Measurements from ENCODE around the gene PLA2G2A. TPM values are rescaled to one million over a fixed set of nuclear protein-coding genes. Genes with fewer than 3 reads are reported as not detected.

Gene PLA2G2A
- total and polyA plus RNA-seq, 5 donors from 2014 or later: not detected

DNA sequence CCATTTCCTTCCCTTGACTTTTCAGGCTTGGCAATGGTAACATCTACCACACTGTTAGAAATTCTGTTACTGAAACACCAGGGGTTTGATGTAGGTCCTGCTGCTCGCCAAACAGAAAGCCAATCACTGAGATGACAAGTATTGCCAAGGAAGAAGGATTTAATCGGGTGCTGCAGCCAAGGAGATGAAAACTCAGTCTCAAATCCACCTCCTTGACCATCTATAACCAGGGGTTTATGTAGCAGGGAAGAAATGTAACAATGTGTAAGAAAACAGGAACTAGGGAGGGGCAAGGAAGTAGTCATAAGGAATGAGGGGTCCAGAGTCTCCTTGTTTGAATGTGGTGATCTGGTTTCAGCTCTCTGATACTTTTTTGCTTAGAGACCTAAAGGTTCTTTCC, 25.4 kb downstream of the PLA2G2A start:
- Mint-ChIP-seq H3K36me3 (no peaks in the 10 kb centered on the region), H3K4me3 (no peak overlapping the region), H3K27me3 (peaks cover 24% of the 10 kb centered on the region), H3K27ac (no peak overlapping the region), H3K4me1 (no peaks in the 10 kb centered on the region), H3K9me3 (peaks cover 0 to 6% (median 2%) of the 10 kb centered on the region in 7 donors)
- no peak for ATAC-seq (ENCODE audit: low read depth in 2 of 2)
- Histone ChIP-seq H3K27me3 (ENCODE audit: control insufficient read depth, insufficient read depth, low read length) (peaks cover 4% of the 10 kb centered on the region), H3K4me3 (ENCODE audit: low read depth, low read length) (no peak overlapping the region), H3K9me3 (ENCODE audit: control insufficient read depth in 2 of 2, low read length in 2 of 2) (no peaks in the 10 kb centered on the region), H3K36me3 (ENCODE audit: control insufficient read depth, insufficient read depth, low read length) (no peaks in the 10 kb centered on the region), H3K27ac (ENCODE audit: insufficient read depth, low read length, poor library complexity, severe bottlenecking) (no peak overlapping the region), H3K4me1 (ENCODE audit: control insufficient read depth, insufficient read depth, low read length, poor library complexity, severe bottlenecking) (no peaks in the 10 kb centered on the region)
- no peak for DNase-seq

- no peak for ATAC-seq (ENCODE audit: low read depth in 2 of 2)
- H3K27ac ChIP-seq (ENCODE audit: insufficient read depth, low read length, poor library complexity, severe bottlenecking): no peak overlapping the region
- Mint-ChIP-seq H3K4me1 (no peaks in the 10 kb centered on the region), H3K4me3 (no peak overlapping the region), H3K9me3 (peaks cover 0 to 5% (median 2%) of the 10 kb centered on the region in 7 donors), H3K27ac (no peak overlapping the region), H3K36me3 (no peaks in the 10 kb centered on the region), H3K27me3 (peaks cover 38% of the 10 kb centered on the region)
- peaks cover 4% of the 10 kb centered on the region for H3K27me3 ChIP-seq (ENCODE audit: control insufficient read depth, insufficient read depth, low read length)
- H3K4me3 ChIP-seq (ENCODE audit: low read depth, low read length): no peak overlapping the region
- no peaks in the 10 kb centered on the region for H3K9me3 ChIP-seq (ENCODE audit: control insufficient read depth in 2 of 2, low read length in 2 of 2)
- DNase-seq: no peak
- H3K4me1 ChIP-seq (ENCODE audit: control insufficient read depth, insufficient read depth, low read length, poor library complexity, severe bottlenecking): no peaks in the 10 kb centered on the region
- H3K36me3 ChIP-seq (ENCODE audit: control insufficient read depth, insufficient read depth, low read length): no peaks in the 10 kb centered on the region
Measured at GRCh38 chr1:19949016-19949415, 30.4 kb downstream of the PLA2G2A start.

GRCh38 chr1:19946971-19947370, 32.4 kb downstream of the PLA2G2A start:
- DNase-seq (no peak), ATAC-seq (ENCODE audit: low read depth in 2 of 2) (no peak)
- Histone ChIP-seq H3K9me3 (ENCODE audit: control insufficient read depth in 2 of 2, low read length in 2 of 2) (no peaks in the 10 kb centered on the region), H3K4me1 (ENCODE audit: control insufficient read depth, insufficient read depth, low read length, poor library complexity, severe bottlenecking) (no peaks in the 10 kb centered on the region), H3K27ac (ENCODE audit: insufficient read depth, low read length, poor library complexity, severe bottlenecking) (no peak overlapping the region), H3K27me3 (ENCODE audit: control insufficient read depth, insufficient read depth, low read length) (peaks cover 3% of the 10 kb centered on the region), H3K36me3 (ENCODE audit: control insufficient read depth, insufficient read depth, low read length) (no peaks in the 10 kb centered on the region), H3K4me3 (ENCODE audit: low read depth, low read length) (no peak overlapping the region)
- Mint-ChIP-seq H3K36me3 (no peaks in the 10 kb centered on the region), H3K4me3 (no peak overlapping the region), H3K27ac (no peak overlapping the region), H3K4me1 (no peaks in the 10 kb centered on the region), H3K27me3 (peaks cover 33% of the 10 kb centered on the region), H3K9me3 (peaks cover 0 to 6% (median 0%) of the 10 kb centered on the region in 7 donors)

GRCh38 chr1:19946331-19946751, 33.1 kb downstream of the PLA2G2A start:
- Histone ChIP-seq H3K4me3 (ENCODE audit: low read depth, low read length) (no peak overlapping the region), H3K4me1 (ENCODE audit: control insufficient read depth, insufficient read depth, low read length, poor library complexity, severe bottlenecking) (no peaks in the 10 kb centered on the region), H3K9me3 (ENCODE audit: control insufficient read depth in 2 of 2, low read length in 2 of 2) (no peaks in the 10 kb centered on the region), H3K27me3 (ENCODE audit: control insufficient read depth, insufficient read depth, low read length) (peaks cover 3% of the 10 kb centered on the region), H3K36me3 (ENCODE audit: control insufficient read depth, insufficient read depth, low read length) (no peaks in the 10 kb centered on the region), H3K27ac (ENCODE audit: insufficient read depth, low read length, poor library complexity, severe bottlenecking) (no peak overlapping the region)
- Mint-ChIP-seq H3K4me1 (no peaks in the 10 kb centered on the region), H3K9me3 (peaks cover 0 to 6% (median 0%) of the 10 kb centered on the region in 7 donors), H3K27ac (no peak overlapping the region), H3K36me3 (no peaks in the 10 kb centered on the region), H3K27me3 (peaks cover 33% of the 10 kb centered on the region), H3K4me3 (no peak overlapping the region)
- DNase-seq (no peak), ATAC-seq (ENCODE audit: low read depth in 2 of 2) (no peak)

GRCh38 chr1:19945914-19946313, 33.5 kb downstream of the PLA2G2A start:
- Mint-ChIP-seq H3K4me3 (no peak overlapping the region), H3K4me1 (no peaks in the 10 kb centered on the region), H3K27me3 (peaks cover 35% of the 10 kb centered on the region), H3K36me3 (no peaks in the 10 kb centered on the region), H3K27ac (no peak overlapping the region), H3K9me3 (peaks cover 0 to 6% (median 0%) of the 10 kb centered on the region in 7 donors)
- no peaks in the 10 kb centered on the region for H3K4me1 ChIP-seq (ENCODE audit: control insufficient read depth, insufficient read depth, low read length, poor library complexity, severe bottlenecking)
- H3K4me3 ChIP-seq (ENCODE audit: low read depth, low read length): no peak overlapping the region
- DNase-seq (no peak), ATAC-seq (ENCODE audit: low read depth in 2 of 2) (no peak)
- H3K27me3 ChIP-seq (ENCODE audit: control insufficient read depth, insufficient read depth, low read length): peaks cover 3% of the 10 kb centered on the region
- no peaks in the 10 kb centered on the region for H3K9me3 ChIP-seq (ENCODE audit: control insufficient read depth in 2 of 2, low read length in 2 of 2)
- no peak overlapping the region for H3K27ac ChIP-seq (ENCODE audit: insufficient read depth, low read length, poor library complexity, severe bottlenecking)
- no peaks in the 10 kb centered on the region for H3K36me3 ChIP-seq (ENCODE audit: control insufficient read depth, insufficient read depth, low read length)

DNA sequence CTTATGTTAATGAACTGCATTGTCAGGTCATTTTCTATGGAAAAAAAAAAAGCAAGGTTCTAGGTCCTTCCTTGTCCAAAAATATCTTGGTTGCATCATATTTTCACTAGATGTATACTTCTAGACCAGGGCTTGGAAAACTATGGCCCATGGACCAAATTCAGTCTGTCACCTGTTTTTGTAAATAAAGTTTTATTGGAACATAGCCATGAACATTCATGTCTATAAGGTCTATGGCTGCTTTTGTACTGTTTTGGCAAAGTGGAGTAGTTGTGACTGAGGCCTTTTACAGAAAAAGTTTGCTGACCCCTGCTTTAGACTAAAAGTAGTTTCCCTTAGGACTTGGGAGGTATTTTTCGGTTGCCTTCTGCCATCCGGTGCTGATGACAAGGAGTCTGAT, 36.8 kb downstream of the PLA2G2A start:
- Mint-ChIP-seq H3K9me3 (peaks cover 0 to 6% (median 0%) of the 10 kb centered on the region in 7 donors), H3K27me3 (peaks cover 30% of the 10 kb centered on the region), H3K27ac (no peak overlapping the region), H3K36me3 (no peaks in the 10 kb centered on the region), H3K4me1 (no peaks in the 10 kb centered on the region), H3K4me3 (no peak overlapping the region)
- Histone ChIP-seq H3K27me3 (ENCODE audit: control insufficient read depth, insufficient read depth, low read length) (no peaks in the 10 kb centered on the region), H3K4me3 (ENCODE audit: low read depth, low read length) (no peak overlapping the region), H3K36me3 (ENCODE audit: control insufficient read depth, insufficient read depth, low read length) (no peaks in the 10 kb centered on the region), H3K27ac (ENCODE audit: insufficient read depth, low read length, poor library complexity, severe bottlenecking) (no peak overlapping the region), H3K4me1 (ENCODE audit: control insufficient read depth, insufficient read depth, low read length, poor library complexity, severe bottlenecking) (no peaks in the 10 kb centered on the region), H3K9me3 (ENCODE audit: control insufficient read depth in 2 of 2, low read length in 2 of 2) (no peaks in the 10 kb centered on the region)
- DNase-seq (no peak), ATAC-seq (ENCODE audit: low read depth in 2 of 2) (no peak)

DNA sequence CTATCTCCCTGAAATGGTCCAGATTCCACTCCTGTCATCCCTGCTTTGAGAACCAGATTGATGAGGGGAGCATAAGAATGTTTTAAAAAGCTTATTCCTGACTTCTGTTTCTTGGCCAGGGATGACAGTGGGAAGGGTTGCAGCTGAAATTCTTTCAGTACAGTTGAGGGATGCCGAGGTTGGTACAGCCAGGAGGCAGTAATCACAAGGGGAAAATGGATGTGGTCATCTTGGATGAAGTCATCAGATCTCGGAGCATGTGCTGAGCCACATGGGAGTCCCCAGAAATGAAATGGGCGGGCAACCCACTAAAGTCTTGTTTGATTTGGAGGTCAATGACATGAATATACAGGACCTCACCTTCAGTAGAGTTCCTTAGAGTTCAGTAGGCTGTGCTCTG, 37.3 kb downstream of the PLA2G2A start:
- Histone ChIP-seq H3K36me3 (ENCODE audit: control insufficient read depth, insufficient read depth, low read length) (no peaks in the 10 kb centered on the region), H3K27me3 (ENCODE audit: control insufficient read depth, insufficient read depth, low read length) (no peaks in the 10 kb centered on the region), H3K4me1 (ENCODE audit: control insufficient read depth, insufficient read depth, low read length, poor library complexity, severe bottlenecking) (no peaks in the 10 kb centered on the region), H3K4me3 (ENCODE audit: low read depth, low read length) (no peak overlapping the region), H3K9me3 (ENCODE audit: control insufficient read depth in 2 of 2, low read length in 2 of 2) (no peaks in the 10 kb centered on the region), H3K27ac (ENCODE audit: insufficient read depth, low read length, poor library complexity, severe bottlenecking) (no peak overlapping the region)
- H3K4me3 Mint-ChIP-seq: no peak overlapping the region
- peaks cover 24% of the 10 kb centered on the region for H3K27me3 Mint-ChIP-seq
- no peaks in the 10 kb centered on the region for H3K36me3 Mint-ChIP-seq
- no peak for DNase-seq
- H3K4me1 Mint-ChIP-seq: no peaks in the 10 kb centered on the region
- ATAC-seq (ENCODE audit: low read depth in 2 of 2): no peak
- no peak overlapping the region for H3K27ac Mint-ChIP-seq
- H3K9me3 Mint-ChIP-seq: peaks cover 0 to 6% (median 0%) of the 10 kb centered on the region in 7 donors

DNA sequence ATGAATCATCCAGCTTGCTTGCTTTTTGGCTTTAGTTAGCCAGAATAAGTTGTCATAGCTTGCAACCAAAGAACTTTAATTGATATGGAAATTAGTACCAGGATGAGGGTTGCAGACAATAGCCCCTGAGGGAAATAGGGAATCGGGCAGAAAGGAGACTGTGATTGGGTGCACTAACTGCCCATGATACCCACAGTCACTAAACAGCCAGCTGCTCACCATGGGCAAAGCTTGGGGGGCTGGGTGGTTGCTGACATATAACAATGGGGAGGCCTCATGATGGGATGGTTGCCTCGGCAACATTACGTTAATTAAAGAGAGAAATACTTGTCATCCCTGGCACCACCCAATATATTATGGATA, 38.2 kb downstream of the PLA2G2A start:
- Histone ChIP-seq H3K9me3 (ENCODE audit: control insufficient read depth in 2 of 2, low read length in 2 of 2) (no peaks in the 10 kb centered on the region), H3K36me3 (ENCODE audit: control insufficient read depth, insufficient read depth, low read length) (no peaks in the 10 kb centered on the region), H3K4me1 (ENCODE audit: control insufficient read depth, insufficient read depth, low read length, poor library complexity, severe bottlenecking) (no peaks in the 10 kb centered on the region), H3K27ac (ENCODE audit: insufficient read depth, low read length, poor library complexity, severe bottlenecking) (no peak overlapping the region), H3K4me3 (ENCODE audit: low read depth, low read length) (no peak overlapping the region), H3K27me3 (ENCODE audit: control insufficient read depth, insufficient read depth, low read length) (no peaks in the 10 kb centered on the region)
- Mint-ChIP-seq H3K27ac (no peak overlapping the region), H3K36me3 (no peaks in the 10 kb centered on the region), H3K4me3 (no peak overlapping the region), H3K27me3 (peaks cover 17% of the 10 kb centered on the region), H3K9me3 (peaks cover 0 to 6% (median 0%) of the 10 kb centered on the region in 7 donors), H3K4me1 (no peaks in the 10 kb centered on the region)
- DNase-seq (no peak), ATAC-seq (ENCODE audit: low read depth in 2 of 2) (no peak)

Measured in CD4-positive, CD25-positive, alpha-beta regulatory T cell (primary cell).